HT1080 (cell line): ENCODE data around the gene ARMC2. TPM values are rescaled to one million over a fixed set of nuclear protein-coding genes. Genes with fewer than 3 reads are reported as not detected.
"Not testable (repeated sequence)": the region's sequence is repeated elsewhere in the genome, so short reads cannot be mapped to it uniquely, and the experiment has no call there.

Experiments used
- DNase-seq: peaks from one replicate; pipeline ENCODE4 v3.0.0-alpha.2; 2015; ENCODE audit warnings: low read depth
- total RNA-seq: library from RNA; depleted of rRNA; stranded (reverse); fragments of >200 nt; shearing (Covaris generic); gene quantifications from 2 replicates; pipeline ENCODE4 v1.2.3, GENCODE V29; 2014

ARMC2 gene
- total RNA-seq, 1 experiment from 2014 or later, result 1.3 TPM

DNA sequence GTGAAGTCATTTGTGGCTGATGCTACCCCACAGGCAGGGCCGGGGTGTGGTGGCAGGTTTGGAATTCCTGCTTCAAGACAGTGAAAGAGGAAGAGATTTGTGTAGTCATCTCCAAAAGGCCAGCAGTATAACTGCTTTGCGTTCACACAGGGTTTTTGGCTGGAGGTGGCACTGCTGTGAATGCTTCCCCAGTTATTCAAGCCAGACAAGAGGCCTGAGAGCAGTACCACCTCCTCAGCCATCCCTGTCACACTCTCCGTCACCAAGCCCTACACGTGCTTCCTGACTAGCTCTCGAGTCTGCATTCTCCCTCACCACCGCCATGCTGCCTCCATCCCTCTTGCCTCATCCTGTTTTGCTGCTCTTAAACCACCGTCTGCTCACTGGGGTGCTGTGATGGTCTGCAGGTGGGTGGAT, 23.9 kb downstream of the ARMC2 start:
- DNase-seq, result no peak

DNA sequence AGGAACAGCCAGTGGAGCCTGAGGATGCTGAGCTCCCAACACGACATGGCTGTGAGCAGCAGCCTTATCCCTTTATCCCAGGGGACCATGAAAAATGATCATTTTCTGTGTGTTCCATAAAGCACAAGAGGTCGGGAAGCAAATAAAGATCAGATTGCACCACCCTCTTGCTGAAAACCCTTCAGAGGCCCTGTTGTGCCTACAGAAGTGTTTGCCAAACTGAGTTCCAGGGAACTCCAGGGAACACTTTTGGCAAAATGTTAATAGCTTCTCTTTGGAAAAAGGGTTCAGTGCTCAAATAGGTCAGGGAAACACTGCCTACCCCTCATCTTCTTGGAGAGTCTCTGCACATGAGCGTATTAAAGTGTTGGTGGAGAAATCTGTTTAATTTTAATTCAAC, 24.4 kb downstream of the ARMC2 start:
- DNase-seq, result no peak

DNA sequence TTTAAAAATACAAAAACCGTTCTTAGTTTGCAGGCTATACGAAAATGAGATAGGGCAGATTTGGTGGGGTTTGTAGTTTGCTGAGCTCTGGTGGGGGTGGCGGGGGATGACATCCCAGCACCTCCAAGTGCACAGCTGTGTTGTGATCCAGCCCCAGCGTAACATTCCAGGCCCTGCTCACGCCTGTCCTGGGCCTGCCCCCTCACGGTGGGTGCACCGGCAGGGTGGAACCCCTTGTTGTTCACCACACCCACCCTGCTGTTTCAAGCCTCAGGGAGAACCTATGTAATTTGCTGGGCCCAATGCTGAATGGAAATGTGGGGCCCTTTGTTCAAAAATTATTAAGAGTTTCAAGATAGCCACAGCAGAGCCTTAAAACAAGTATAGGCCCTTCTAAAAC, 25.0 kb downstream of the ARMC2 start:
- DNase-seq, result no peak

DNA sequence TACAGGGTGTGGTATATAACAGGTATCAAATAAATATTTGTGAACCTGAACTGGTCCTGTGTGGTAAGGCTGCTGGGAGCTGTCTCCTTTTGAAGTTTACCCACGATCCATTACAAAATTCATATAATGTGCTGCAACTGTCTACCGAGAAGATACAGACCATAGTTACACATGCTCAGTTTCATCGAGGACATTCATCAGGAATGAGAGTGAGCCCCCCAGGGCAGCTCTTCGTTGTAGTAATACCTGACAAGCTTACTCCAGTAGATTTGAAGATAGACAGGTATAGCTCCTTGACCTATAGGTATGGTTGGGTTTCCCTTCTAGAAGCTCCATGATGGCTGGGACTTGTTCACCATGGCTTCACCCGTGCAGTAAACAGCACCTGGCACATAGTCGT, 25.7 kb downstream of the ARMC2 start:
- DNase-seq, result no peak

DNA sequence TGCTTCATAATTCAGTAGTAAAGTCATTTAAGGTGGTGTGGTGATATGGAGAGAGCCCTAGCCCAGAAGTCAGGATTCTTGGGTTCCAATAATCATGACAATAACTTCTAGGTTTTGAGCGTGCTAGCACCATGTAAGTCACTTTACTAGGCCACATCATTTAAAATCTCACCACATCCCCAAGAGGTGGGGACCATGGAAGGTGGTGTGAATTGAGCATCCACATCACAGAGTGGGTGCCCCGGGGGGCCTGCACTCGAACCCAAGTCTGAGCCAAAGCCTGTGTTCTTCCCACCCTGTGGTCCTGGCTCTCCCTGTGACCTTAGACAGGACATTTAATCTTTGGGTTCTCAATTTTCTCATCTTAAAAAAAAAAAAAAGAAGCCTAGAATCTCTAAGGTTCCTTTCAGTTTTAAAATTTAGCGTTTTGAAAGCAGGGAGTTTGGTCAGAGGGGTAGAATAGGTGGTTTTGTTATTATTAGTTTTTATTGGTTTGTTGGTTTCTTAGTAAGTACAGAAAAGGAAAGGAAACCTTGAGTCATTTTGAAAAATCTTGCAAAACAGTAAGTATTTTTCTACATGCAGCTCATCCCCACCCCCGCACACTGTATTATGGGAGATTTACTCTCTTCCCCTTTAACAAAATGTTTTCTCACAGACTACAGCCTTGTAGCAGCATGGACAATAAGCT, 26.4 kb downstream of the ARMC2 start:
- DNase-seq, result no peak

DNA sequence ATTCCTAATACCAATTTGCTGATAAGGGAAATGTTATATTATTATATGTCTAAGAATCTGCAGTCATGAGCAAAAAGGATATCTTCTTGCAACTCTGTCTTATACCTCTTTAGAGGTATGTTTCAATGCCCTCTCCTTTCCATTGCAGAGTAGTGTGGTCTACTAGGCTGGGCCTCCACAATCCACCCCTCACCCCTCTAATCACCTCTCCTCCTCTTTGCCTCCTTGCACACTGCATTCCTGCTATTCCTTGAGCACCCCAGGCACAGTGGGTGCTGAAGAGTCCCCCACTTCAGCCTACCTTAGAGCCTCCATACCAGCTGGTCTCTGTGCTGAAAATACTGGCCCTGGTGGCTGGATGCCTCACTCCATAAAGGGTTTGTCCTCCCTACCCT, 26.9 kb downstream of the ARMC2 start:
- DNase-seq, result no peak

DNA sequence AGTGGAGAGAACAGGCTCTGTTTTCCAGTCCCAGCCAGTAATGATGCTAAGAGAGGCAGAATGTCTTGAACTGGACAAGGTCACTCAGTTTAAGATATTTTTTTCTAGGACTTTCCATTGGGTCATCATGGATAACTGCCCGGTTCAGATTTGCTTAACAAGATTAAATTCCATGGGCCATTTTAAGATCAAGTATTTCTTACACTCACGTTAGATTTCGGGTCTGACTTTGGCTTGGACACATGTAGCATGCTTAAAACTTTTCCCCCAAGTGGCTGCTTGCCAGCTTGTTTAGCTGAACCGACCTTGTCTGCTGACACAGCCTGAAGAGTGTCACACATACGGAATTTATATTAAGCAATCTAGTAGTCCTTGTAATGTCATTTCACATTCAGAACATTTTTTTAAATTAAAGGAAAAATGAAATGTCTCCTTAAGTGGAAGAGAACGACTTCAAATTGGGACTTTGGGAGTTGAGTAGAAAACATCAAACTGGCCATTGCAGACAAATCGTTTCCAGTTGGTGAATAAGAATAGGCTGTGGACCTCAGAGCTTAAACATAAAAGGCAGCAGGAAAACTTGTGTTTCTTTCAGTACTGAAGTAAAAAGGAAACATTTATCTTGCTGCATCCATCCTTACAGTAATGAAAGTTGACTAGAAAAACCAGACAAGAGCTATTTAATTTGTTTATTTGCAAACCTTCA, 29.0 kb downstream of the ARMC2 start:
- DNase-seq, result no peak

DNA sequence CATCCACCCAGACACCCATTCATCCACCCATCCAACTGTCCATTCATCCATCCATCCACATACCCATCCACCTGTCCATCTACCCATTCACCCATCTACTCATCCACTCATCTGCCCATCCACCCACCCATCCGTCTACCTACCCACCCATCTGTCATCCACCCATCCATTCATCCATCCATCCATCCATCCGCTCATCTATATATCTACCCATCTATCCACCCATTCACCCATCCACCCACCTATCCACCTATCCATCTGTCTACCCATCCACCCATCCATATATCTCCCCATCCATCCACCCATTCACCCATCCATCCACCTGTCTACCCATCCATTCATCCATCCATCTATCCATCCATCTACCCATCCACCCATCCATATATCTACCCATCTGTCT, 30.7 kb downstream of the ARMC2 start:
- no peak for DNase-seq

DNA sequence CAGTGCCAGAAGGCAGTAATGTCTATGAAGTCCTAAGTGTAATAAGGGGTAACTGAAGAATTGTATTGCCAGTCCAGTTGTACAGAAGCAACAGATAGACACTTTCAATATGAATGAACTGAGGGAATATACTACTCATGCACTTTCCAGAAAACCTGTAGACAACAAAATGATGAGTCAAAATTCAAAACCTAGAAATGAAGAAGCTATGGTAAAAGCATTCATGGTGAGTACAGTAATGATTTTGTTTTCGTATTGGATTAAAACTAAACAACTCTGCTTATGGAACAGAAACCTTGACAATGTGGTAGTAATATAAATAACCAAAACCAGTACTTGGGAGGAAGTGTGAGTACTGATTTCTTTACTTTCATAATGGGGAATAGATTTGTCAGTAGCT, 35.0 kb downstream of the ARMC2 start:
- DNase-seq, result no peak

DNA sequence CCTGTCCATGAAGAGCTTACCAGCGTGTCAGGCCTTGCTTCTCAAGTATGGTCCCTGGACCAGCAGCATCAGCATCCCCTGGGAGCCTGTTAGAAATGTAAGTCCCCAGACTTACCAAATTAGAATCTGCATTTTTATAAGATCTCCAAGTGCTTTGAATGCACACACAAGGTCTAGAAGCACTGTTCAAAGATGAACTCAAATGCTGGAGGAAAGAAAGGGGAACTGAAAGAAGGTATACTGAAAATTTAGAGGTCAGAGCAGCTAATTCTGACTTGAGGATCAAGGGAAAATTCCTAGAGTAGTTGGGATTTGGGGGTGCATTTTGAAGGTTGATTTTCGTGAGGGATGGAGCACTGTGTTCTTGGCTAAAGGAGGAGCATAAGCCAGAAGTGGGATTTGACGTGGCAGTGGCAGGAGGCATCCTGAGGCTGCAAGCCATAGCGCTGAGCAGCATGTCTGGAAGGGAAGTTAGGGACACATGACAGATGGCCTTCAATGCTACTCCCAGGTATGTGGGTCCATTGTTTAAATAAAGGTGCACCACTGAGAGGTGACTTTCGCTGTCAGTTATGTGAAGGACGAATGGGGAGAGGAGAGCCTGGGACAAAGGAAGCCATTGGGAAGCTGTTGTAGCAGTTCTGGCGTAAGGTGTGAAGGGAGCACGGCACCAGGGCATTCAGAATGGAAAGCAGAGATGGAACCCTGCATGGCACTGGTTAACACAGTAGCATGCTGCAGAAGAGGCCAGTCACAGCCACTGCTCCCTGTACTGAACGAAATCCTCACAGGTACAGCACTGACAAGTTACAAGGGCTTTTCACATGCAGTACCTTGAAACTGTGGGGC, 36.2 kb downstream of the ARMC2 start:
- no peak for DNase-seq

DNA sequence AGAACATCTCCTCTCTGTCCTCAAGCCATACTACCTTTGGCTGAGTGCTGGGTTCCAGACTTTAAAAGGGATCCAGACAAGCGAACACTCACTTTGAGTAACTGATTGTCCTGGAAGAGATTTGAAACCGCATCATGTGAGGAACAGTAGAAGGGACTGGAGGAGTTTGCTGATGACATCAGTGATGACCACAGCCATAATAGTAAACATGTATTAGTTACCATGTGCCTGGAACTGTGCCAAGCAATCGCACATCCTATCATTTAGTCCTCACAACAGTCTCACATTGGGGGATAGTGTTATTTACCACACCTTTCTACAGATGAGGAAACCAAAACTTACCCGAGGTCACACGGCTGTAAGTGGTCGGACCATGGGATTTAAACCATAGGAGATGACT, 39.8 kb downstream of the ARMC2 start:
- DNase-seq, result no peak

DNA sequence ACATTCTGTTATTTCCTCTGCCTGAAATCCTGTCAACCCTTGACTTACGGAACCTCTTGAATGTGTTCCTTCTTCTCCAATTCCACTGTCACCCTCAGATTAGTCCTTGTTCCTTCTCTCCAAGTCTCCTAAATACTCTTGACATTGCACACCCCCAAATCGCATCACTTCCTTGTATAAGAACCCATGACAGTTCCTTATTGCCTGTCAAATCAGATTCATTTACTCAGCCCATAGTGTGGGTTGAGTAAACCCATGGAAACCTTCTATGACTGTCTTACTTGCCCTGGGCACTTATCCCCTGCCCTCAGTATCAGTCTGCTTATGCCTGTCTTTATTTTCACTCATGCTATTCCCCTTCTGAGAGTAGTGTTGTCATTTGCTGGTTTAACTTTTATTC, 40.5 kb downstream of the ARMC2 start:
- no peak for DNase-seq

DNA sequence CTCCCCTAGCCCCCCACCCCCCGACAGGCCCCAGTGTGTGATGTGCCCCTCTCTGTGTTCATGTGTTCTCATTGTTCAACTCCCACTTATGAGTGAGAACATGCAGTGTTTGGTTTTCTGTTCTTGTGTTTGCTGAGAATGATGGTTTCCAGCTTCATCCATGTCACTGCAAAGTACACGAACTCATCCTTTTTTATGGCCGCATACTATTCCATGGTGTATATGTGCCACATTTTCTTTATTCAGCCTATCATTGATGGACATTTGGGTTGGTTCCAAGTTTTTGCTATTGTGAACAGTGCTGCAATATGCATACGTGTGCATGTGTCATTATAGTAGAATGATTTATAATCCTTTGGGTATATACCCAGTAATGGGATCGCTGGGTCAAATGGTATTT, 42.7 kb downstream of the ARMC2 start:
- DNase-seq, result not testable (repeated sequence)

DNA sequence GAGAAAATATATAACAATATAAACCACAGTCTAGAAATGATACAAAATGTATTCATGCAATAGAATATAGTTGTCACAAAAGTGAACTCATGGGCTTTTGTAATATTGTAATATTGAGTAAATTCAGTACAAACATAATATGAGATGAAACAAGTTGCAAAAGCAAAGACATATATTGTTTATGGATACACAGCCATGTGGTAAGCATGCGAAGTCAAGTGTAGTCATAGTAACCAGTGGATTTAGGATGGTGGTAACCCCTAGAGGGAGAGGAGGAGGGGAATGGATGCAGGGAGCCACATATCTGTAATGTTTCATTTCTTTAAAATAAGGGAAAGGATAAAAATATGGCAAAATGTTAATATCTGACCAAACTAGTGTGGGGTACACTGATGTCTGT, 47.3 kb downstream of the ARMC2 start:
- DNase-seq, result no peak

DNA sequence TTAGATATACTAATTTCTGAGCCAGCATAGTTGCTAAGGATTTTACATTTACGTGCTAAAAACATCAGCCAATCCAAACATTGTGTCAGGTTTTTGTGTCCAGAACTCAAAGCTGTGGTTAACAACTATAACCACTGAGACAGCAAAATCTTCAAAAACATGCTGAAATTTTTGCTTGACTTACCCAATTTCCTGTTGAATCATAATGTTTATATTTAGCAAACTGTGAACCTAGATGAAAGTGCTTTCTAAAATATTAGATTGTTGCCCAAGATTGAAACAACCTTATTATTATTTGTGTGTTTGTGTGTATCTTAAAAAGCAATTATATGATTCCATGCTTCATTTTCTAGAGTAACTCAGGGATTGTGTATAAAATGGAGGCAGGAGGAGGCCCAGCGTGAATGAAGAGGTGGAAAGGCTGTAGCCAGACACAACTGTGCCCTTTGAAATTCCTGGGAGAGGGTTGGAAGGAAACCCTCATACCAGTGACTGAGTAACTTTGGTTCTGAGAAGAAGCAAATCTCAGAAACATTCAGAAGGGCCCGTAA, 48.0 kb downstream of the ARMC2 start:
- DNase-seq, result peak; percentile 77

DNA sequence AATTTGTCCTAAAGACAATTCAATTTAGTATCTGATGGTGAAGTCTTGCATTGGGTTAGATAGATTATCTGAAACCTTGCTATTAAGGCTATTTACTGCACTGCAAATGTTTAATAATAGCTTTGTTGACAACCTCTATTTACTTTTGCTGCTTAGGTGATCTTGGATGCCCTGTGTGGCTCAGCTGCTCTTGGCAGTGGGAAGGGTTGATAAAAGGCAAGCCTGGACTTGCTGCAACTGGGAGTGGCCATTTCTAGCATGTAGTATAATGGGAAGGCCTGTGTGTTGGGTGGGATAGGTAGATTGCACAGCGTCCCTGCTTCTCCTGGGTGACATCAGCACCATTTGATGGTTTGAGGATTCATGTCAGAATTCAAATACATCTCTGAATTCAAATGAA, 49.1 kb downstream of the ARMC2 start:
- peak; percentile 26 for DNase-seq

DNA sequence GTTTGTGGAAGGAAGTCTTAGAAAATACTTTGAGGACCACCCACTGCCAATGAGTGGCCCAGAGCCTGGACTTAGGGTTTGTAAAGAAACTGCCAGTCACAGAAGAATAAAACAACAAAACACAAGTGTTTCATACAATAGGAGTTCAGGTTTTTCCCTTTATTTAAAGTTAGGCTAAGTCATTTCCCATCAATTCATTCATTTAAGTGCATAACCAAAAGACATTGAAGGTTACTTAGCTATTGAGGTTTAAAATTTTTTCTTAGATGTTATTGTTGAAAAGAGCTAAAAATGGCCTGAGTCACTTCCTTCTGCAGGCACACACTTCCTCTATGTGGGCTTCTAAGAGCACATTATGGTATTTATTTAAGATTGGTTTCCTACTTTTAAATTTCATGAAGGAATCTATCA, 54.2 kb downstream of the ARMC2 start:
- peak; percentile 80 for DNase-seq

DNA sequence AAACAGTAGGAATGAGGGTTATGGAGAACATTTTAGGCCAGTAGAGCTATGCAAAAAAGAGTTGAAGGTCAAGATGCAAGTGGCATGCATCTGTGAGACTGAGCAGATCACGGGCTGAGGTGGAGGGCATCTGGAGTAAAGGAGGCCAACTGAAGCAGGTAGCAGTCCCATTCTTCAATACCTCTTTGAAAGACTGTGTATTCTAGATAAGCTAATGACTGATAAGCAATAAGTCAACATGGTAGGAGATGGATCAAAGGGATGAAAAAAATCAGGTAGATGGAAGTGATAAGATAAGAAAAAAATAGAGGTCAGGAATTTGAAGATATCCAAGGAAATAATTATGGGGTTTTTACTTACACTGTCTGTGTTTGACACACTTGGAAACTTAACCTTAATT, 55.6 kb downstream of the ARMC2 start:
- no peak for DNase-seq

DNA sequence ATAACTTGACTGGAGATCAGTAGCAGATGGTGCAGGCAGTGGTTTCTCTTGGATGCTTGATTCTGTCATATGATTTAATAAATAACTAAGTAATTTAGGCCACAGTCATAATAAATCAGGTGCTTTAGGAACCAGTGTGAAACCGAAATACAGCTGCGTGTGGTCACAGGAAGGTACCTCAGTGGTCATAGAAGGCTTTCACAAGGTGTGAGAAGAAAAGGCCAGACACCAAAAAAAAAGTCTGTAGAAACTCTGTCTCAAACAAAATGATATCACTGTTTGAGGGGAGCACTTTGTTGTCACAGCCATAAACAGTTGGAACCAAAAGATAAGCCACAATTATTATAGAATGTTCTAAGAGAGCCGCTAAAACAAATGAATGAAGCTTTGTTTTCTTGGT, 56.5 kb downstream of the ARMC2 start:
- DNase-seq, result no peak

DNA sequence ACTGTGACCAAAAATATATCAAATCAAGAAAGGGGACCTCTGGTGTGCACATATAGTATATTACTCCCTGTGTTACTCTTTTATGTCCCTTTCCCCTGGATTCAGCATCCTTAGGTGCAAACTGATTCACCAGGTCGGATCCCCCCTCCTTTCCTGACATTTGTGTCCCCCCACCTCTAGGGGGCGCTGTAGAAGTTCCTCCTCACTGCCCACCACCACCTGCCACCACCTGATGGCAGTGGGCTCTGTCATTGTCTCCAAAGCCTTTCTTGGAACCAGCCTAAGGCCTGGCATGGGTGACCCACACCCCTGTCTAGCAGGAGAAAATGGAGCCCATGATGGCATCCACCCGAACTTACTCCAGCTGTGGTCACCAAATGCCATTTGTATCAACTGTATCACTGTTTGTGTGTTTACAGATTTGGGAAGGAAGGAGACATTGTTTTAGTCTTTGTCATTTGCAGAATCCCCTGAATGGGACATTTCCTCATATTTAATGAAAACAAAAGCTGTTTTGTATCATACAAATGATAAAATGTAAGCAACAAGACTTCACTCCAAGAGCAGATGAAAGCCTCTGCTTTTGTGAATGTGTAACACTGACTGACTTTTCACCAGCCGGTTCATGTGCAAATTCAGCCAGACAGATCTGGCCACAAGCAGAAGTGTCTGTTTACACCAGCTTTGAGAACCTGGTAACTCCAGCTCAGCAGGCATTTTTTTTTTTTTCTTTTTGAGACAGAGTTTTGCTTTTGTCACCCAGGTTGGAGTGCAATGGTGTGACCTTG, 66.2 kb downstream of the ARMC2 start:
- peak; percentile 23 for DNase-seq

DNA sequence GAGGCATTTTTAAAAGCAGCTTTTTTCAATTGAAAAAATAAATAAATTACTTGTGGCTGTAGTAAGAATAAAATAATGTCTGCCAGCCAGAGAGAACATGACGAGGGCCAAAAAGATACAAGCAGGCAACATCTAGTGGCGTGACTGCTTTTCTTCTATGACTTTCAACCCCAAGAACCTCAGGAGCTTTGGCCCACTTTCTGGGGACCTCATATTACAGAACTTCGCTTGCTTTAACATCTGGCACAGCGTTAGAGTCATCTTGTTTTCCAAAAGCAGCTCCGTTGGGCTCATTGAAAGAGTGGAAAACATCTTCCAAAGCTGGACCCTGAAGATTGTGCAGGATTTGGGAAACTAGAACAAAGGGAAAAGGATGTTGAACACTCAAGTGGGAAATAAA, 67.0 kb downstream of the ARMC2 start:
- no peak for DNase-seq
